B cell (primary cell): ENCODE results near the gene HELB. TPM values are rescaled to one million over a fixed set of nuclear protein-coding genes. Genes with fewer than 3 reads are reported as not detected.

Experiments used
- polyA plus RNA-seq: library from polyadenylated mRNA; depleted of rRNA; stranded (reverse); fragments of >200 nt; gene quantifications from 2 replicates; pipeline ENCODE4 v1.2.3, GENCODE V29; 2012
- total RNA-seq, 2 donors: library from RNA; stranded (reverse); fragments of 120-200 nt in 1 of 2; gene quantifications; 1 replicate in 1 of 2; 2 replicates in 1 of 2; pipeline versions ENCODE4 v1.2.3 to v1.2.4, GENCODE V29; 2013 to 2022

Gene HELB
- total and polyA plus RNA-seq, 2 donors (not counting 1 experiment from before 2014, with no cell fraction given) = 2.4 to 10.0 TPM

Other genes with a start within 250 kb of the HELB start
- gene LLPH, start 171.7 kb upstream of the HELB start, total RNA-seq = 21.1 and 23.4 TPM in 2 replicates
- 2.1 and 5.2 TPM in 2 replicates for gene LLPH, start 171.7 kb upstream of the HELB start, polyA plus RNA-seq
- gene TMBIM4, start 132.5 kb upstream of the HELB start, total RNA-seq = 85.6 and 88.1 TPM in 2 replicates
- gene TMBIM4, start 132.5 kb upstream of the HELB start, polyA plus RNA-seq = 85.1 and 108 TPM in 2 replicates
- gene IRAK3, start 113.3 kb upstream of the HELB start, total RNA-seq = 3.9 and 4.2 TPM in 2 replicates
- 4.3 and 6.1 TPM in 2 replicates for gene IRAK3, start 113.3 kb upstream of the HELB start, polyA plus RNA-seq